Smooth muscle cell (in vitro differentiated cells): Measurements from ENCODE around the gene FHIP2A. TPM values are rescaled to one million over a fixed set of nuclear protein-coding genes. Genes with fewer than 3 reads are reported as not detected.

Experiments used
- DNase-seq: peaks from one replicate; lab custom pipeline; 2025; ENCODE audit not compliant: unreplicated experiment; lab: John Stamatoyannopoulos, UW
- H2AFZ ChIP-seq: fragments of 200-600 bp; sonication (generic); 2 replicates; pipeline ENCODE4 v1.6.0; 2016; ENCODE audit warnings: antibody characterized with exemption, low read depth, mild to moderate bottlenecking
- H3F3A ChIP-seq: fragments of 200-600 bp; sonication (generic); 2 replicates; pipeline ENCODE4 v1.6.0; 2017; ENCODE audit warnings: antibody characterized with exemption, low read depth
- H3K27ac ChIP-seq: fragments of 200-600 bp; sonication (generic); 2 replicates; pipeline ENCODE4 v1.5.1; 2016; ENCODE audit warnings: low read depth, mild to moderate bottlenecking
- H3K27me3 ChIP-seq: fragments of 200-600 bp; sonication (generic); 2 replicates; pipeline ENCODE4 v1.6.1; 2016; ENCODE audit warnings: low read depth, mild to moderate bottlenecking
- H3K36me3 ChIP-seq: fragments of 200-600 bp; sonication (generic); 2 replicates; pipeline ENCODE4 v1.5.1; 2016; ENCODE audit warnings: low read depth
- H3K4me1 ChIP-seq: fragments of 200-600 bp; sonication (generic); 2 replicates; pipeline ENCODE4 v1.5.1; 2016; ENCODE audit warnings: low read depth
- H3K4me2 ChIP-seq: fragments of 200-600 bp; sonication (generic); 2 replicates; pipeline ENCODE4 v1.6.0; 2016; ENCODE audit warnings: mild to moderate bottlenecking
- H3K4me3 ChIP-seq: fragments of 200-600 bp; sonication (generic); 2 replicates; pipeline ENCODE4 v1.5.1; 2016; ENCODE audit warnings: mild to moderate bottlenecking
- H3K79me2 ChIP-seq: fragments of 200-600 bp; sonication (generic); 2 replicates; pipeline ENCODE4 v1.6.0; 2016; ENCODE audit warnings: low read depth, mild to moderate bottlenecking
- H3K9ac ChIP-seq: fragments of 200-600 bp; sonication (generic); 2 replicates; pipeline ENCODE4 v1.6.0; 2016; ENCODE audit warnings: low read depth
- H3K9me3 ChIP-seq: fragments of 200-600 bp; sonication (generic); replicated peaks from 2 replicates; pipeline ENCODE4 v1.5.1; 2016; ENCODE audit warnings: low read depth
- H4K20me1 ChIP-seq: fragments of 200-600 bp; sonication (generic); 2 replicates; pipeline ENCODE4 v1.6.0; 2016; ENCODE audit warnings: low read depth
- WGBS: methylation state at CpG from one replicate; pipeline ENCODE4 v1.1.7; 2016; ENCODE audit warnings: low lambda C conversion rate; 5-methylcytosine and 5-hydroxymethylcytosine counted together
- polyA plus RNA-seq: library from polyadenylated mRNA; unstranded; fragments of >200 nt; fragmentation: Nextera tagmentation; extraction: Ambion mirVana; gene quantifications from 2 replicates; pipeline ENCODE4 v1.2.1, GENCODE V29; 2016
- total RNA-seq: library from RNA; depleted of rRNA; stranded (reverse); fragments of >200 nt; gene quantifications from 2 replicates; pipeline ENCODE4 v1.2.3, GENCODE V29; 2014
- TF ChIP-seq, protein P1 (sequence below): fragments of 200-600 bp; sonication (generic); IDR thresholded peaks from 2 replicates; pipeline ENCODE4 v1.5.1; 2017; ENCODE audit warnings: borderline replicate concordance, mild to moderate bottlenecking, antibody characterized with exemption; ENCODE audit not compliant: insufficient read depth, poor library complexity, severe bottlenecking

The FHIP2A gene
- total and polyA plus RNA-seq, 2 experiments from 2014 or later, result 15.3 to 34.9 TPM

DNA sequence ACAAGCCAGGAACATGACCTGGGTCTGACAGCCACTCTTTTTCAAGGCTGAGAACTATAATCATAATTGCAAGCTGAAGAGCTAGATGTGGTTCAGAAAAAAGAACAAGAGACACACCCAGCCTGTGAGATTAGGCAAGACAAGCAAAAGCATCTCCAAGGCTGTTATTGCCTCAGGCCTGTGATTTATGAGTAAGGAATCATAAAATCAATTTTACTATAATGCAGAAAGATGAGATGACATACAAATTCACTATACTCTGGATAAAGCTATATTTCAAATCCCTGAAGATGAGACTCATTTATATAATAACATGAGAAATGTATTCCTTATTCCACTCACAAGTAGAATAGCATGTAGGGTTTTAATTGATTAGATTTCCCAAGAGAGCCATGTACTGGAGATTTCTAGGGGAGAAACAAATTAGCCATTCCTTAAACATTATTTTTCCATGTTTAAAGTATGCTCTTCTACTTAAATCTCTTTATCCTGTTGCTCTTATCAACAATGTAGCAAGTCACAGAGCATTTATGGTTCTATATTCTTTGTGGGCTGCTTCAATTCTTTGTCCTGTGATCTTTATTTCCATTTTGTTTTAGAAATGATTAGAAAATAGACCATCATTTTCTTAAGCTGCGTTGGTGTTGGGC lies 47.4 kb downstream of the FHIP2A start:
- H3K9ac ChIP-seq, result peak overlapping the region; percentile 1

GRCh38 chr10:114869520-114869892 lies 47.9 kb downstream of the FHIP2A start:
- no peaks in the 10 kb centered on the region for H3K27me3 ChIP-seq
- no peak overlapping the region for H2AFZ ChIP-seq
- H3K4me3 ChIP-seq, result no peak overlapping the region
- DNase-seq, result no peak
- H3F3A ChIP-seq, result peaks cover 6% of the 10 kb centered on the region
- peak overlapping the region; percentile 53 for H3K27ac ChIP-seq
- no peaks in the 10 kb centered on the region for H3K4me1 ChIP-seq
- no peaks in the 10 kb centered on the region for H3K79me2 ChIP-seq
- no peaks in the 10 kb centered on the region for H3K36me3 ChIP-seq
- H3K9ac ChIP-seq, result no peak overlapping the region
- no peaks in the 10 kb centered on the region for H4K20me1 ChIP-seq
- no peaks in the 10 kb centered on the region for H3K9me3 ChIP-seq
- TF ChIP-seq, protein P1, sequence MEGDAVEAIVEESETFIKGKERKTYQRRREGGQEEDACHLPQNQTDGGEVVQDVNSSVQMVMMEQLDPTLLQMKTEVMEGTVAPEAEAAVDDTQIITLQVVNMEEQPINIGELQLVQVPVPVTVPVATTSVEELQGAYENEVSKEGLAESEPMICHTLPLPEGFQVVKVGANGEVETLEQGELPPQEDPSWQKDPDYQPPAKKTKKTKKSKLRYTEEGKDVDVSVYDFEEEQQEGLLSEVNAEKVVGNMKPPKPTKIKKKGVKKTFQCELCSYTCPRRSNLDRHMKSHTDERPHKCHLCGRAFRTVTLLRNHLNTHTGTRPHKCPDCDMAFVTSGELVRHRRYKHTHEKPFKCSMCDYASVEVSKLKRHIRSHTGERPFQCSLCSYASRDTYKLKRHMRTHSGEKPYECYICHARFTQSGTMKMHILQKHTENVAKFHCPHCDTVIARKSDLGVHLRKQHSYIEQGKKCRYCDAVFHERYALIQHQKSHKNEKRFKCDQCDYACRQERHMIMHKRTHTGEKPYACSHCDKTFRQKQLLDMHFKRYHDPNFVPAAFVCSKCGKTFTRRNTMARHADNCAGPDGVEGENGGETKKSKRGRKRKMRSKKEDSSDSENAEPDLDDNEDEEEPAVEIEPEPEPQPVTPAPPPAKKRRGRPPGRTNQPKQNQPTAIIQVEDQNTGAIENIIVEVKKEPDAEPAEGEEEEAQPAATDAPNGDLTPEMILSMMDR, result no peak
- peak overlapping the region; percentile 34 for H3K4me2 ChIP-seq
- 10% methylated on average over 1 of the region's 1 CpG for WGBS

More for the DNA sequence above, 47.4 kb downstream of the FHIP2A start:
- Histone ChIP-seq H3K4me3 (no peak overlapping the region), H3K79me2 (no peaks in the 10 kb centered on the region), H3K36me3 (no peaks in the 10 kb centered on the region), H2AFZ (no peak overlapping the region), H3K27me3 (no peaks in the 10 kb centered on the region), H3K27ac (peak overlapping the region; percentile 53), H3K4me1 (no peaks in the 10 kb centered on the region), H4K20me1 (no peaks in the 10 kb centered on the region), H3F3A (peaks cover 6% of the 10 kb centered on the region), H3K9me3 (no peaks in the 10 kb centered on the region), H3K4me2 (peak overlapping the region; percentile 34)
- no peak for DNase-seq
- 90% methylated on average over 1 of the region's 1 CpG for WGBS
- TF ChIP-seq, protein P1, result no peak

- Histone ChIP-seq H3K27ac (no peak overlapping the region), H3K4me3 (no peak overlapping the region), H3K4me1 (no peaks in the 10 kb centered on the region), H2AFZ (no peak overlapping the region), H3K4me2 (no peak overlapping the region), H3K9me3 (no peaks in the 10 kb centered on the region), H3F3A (peaks cover 6% of the 10 kb centered on the region), H3K36me3 (no peaks in the 10 kb centered on the region), H4K20me1 (no peaks in the 10 kb centered on the region), H3K9ac (no peak overlapping the region), H3K79me2 (no peaks in the 10 kb centered on the region), H3K27me3 (no peaks in the 10 kb centered on the region)
- WGBS, result 79% methylated on average over 3 of the region's 3 CpGs
- DNase-seq, result no peak
- TF ChIP-seq, protein P1, result no peak
These were observed 48.9 kb downstream of the FHIP2A start for GRCh38 chr10:114870486-114870885.

DNA sequence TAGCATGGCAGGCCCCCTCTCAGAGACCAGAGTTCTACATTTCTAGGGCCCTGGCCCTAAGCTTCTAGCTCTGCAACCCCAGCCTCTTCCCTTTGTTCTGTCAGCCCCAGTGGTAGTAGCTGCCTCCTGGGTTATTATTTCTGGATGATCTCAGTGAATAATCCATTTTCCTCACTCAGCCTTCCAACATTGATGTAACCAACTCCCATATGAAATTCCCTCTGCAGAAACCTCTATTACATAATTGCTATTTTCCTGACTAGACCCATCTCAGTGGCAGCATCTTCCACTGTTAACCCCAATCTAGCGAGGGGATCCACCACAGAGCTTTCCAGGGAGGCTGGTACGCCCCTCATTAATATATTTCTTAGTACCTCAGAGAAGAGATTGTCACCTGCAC lies 49.8 kb downstream of the FHIP2A start:
- no peaks in the 10 kb centered on the region for H3K9me3 ChIP-seq
- no peak overlapping the region for H3K9ac ChIP-seq
- H2AFZ ChIP-seq, result no peak overlapping the region
- H4K20me1 ChIP-seq, result no peaks in the 10 kb centered on the region
- H3K4me2 ChIP-seq, result no peak overlapping the region
- no peak overlapping the region for H3K27ac ChIP-seq
- no peaks in the 10 kb centered on the region for H3K4me1 ChIP-seq
- no peak for DNase-seq
- TF ChIP-seq, protein P1, result no peak
- no peaks in the 10 kb centered on the region for H3K27me3 ChIP-seq
- H3K79me2 ChIP-seq, result no peaks in the 10 kb centered on the region
- H3K36me3 ChIP-seq, result no peaks in the 10 kb centered on the region
- WGBS, result 98% methylated on average over 2 of the region's 2 CpGs
- no peak overlapping the region for H3K4me3 ChIP-seq
- H3F3A ChIP-seq, result peaks cover 6% of the 10 kb centered on the region
